Measurements from ENCODE around the gene PHF19.

The PHF19 gene

GRCh38 chr9:120913647-120914264 is 36.8 kb upstream of the PHF19 start:
- no peak overlapping the region for H3K4me3 ChIP-seq (ENCODE audit: low read depth, low read length)
- TF ChIP-seq CTCF (IDR thresholded peaks at IDR 0.05; ENCODE audit: insufficient read depth, low read depth, low read length, missing control alignments) = no peak
- no peak for DNase-seq (ENCODE audit: low read depth)

GRCh38 chr9:120912958-120913646 is 36.1 kb upstream of the PHF19 start:
- DNase-seq (ENCODE audit: low read depth) = no peak
- no peak for TF ChIP-seq CTCF (IDR thresholded peaks at IDR 0.05; ENCODE audit: insufficient read depth, low read depth, low read length, missing control alignments)
- no peak overlapping the region for H3K4me3 ChIP-seq (ENCODE audit: low read depth, low read length)

GRCh38 chr9:120911295-120911837 is 34.4 kb upstream of the PHF19 start:
- no peak overlapping the region for H3K4me3 ChIP-seq (ENCODE audit: low read depth, low read length)
- no peak for DNase-seq (ENCODE audit: low read depth)
- no peak for TF ChIP-seq CTCF (IDR thresholded peaks at IDR 0.05; ENCODE audit: insufficient read depth, low read depth, low read length, missing control alignments)

- H3K4me3 ChIP-seq (ENCODE audit: low read depth, low read length) = no peak overlapping the region
- DNase-seq (ENCODE audit: low read depth) = no peak
- no peak for TF ChIP-seq CTCF (IDR thresholded peaks at IDR 0.05; ENCODE audit: insufficient read depth, low read depth, low read length, missing control alignments)
These were observed 33.7 kb upstream of the PHF19 start for GRCh38 chr9:120910643-120911042.

- no peak for DNase-seq (ENCODE audit: low read depth)
- H3K4me3 ChIP-seq (ENCODE audit: low read depth, low read length) = no peak overlapping the region
- no peak for TF ChIP-seq CTCF (IDR thresholded peaks at IDR 0.05; ENCODE audit: insufficient read depth, low read depth, low read length, missing control alignments)
These were observed 32.9 kb upstream of the PHF19 start for GRCh38 chr9:120909904-120910303.

- no peak for TF ChIP-seq CTCF (IDR thresholded peaks at IDR 0.05; ENCODE audit: insufficient read depth, low read depth, low read length, missing control alignments)
- no peak overlapping the region for H3K4me3 ChIP-seq (ENCODE audit: low read depth, low read length)
- peak; percentile 26 for DNase-seq (ENCODE audit: low read depth)
These were observed 28.6 kb upstream of the PHF19 start for GRCh38 chr9:120905315-120906164.
